RCC 7860 (cell line): ENCODE data around the gene IGFLR1.
A peak's percentile ranks its signal among the peaks of the same experiment; 100 is the strongest.
"Not testable (repeated sequence)": the region's sequence is repeated elsewhere in the genome, so short reads cannot be mapped to it uniquely, and the experiment has no call there.

Source experiments
- DNase-seq: peaks from one replicate; pipeline ENCODE4 v3.0.0-alpha.2; 2015; ENCODE audit warnings: low spot score
- FAIRE-seq: peaks from 2 replicates; lab custom pipeline; 2012; peaks lifted over from hg19 to GRCh38; lab: Jason Lieb, UNC

The IGFLR1 gene

GRCh38 chr19:35725216-35725861, 16.9 kb downstream of the IGFLR1 start:
- DNase-seq (no peak), FAIRE-seq (no peak)

GRCh38 chr19:35724560-35724959, 17.7 kb downstream of the IGFLR1 start:
- no peak for FAIRE-seq
- DNase-seq = no peak

DNA sequence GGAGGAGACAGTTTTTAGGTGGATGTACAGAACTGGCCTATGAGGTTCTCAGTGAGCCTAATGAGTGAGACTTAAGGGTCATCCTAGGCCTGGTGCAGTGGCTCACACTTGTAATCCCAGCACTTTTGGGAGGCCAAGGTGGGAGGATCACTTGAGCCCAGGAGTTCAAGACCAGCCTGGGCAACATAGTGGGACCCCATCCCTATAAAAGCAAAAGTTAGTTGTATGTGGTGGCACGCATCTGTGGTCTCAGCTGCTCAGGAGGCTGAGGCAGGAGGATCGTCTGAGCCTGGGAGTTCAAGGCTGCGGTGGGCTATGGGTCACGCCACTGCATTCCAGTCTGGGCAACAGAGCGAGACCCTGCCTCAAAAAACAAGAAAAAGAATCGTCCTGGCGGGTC, 18.1 kb downstream of the IGFLR1 start:
- DNase-seq, FAIRE-seq: not testable (repeated sequence)

- FAIRE-seq = no peak
- DNase-seq = no peak
Measured at GRCh38 chr19:35723671-35724070, 18.6 kb downstream of the IGFLR1 start.

- FAIRE-seq = no peak
- DNase-seq = no peak
Measured at GRCh38 chr19:35722897-35723296, 19.4 kb downstream of the IGFLR1 start.

- DNase-seq (no peak), FAIRE-seq (no peak)
Measured at GRCh38 chr19:35722461-35722860, 19.8 kb downstream of the IGFLR1 start.

DNA sequence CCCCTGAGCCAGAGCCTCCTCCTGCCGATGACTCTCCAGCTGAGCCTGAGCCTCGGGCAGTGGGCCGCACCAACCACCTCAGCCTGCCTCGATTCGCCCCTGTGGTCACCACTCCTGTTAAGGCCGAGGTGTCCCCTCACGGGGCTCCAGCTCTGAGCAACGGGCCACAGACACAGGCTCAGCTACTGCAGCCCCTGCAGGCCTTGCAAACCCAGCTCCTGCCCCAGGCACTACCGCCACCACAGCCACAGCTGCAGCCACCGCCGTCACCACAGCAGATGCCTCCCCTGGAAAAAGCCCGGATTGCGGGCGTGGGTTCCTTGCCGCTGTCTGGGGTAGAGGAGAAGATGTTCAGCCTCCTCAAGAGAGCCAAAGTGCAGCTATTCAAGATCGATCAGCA, 20.9 kb downstream of the IGFLR1 start:
- DNase-seq (no peak), FAIRE-seq (no peak)

GRCh38 chr19:35720648-35721047, 21.6 kb downstream of the IGFLR1 start:
- FAIRE-seq = no peak
- DNase-seq = no peak

DNA sequence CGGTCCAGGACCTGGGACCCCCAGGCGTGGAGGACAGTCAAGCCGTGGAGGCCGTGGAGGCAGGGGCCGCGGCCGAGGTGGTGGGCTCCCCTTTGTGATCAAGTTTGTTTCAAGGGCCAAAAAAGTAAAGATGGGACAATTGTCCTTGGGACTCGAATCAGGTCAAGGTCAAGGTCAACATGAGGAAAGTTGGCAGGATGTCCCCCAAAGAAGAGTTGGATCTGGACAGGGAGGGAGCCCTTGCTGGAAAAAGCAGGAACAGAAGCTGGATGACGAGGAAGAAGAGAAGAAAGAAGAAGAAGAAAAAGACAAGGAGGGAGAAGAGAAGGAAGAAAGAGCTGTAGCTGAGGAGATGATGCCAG, 22.1 kb downstream of the IGFLR1 start:
- no peak for DNase-seq
- no peak for FAIRE-seq

GRCh38 chr19:35719402-35720162, 22.7 kb downstream of the IGFLR1 start:
- FAIRE-seq (no peak), DNase-seq (no peak)

DNA sequence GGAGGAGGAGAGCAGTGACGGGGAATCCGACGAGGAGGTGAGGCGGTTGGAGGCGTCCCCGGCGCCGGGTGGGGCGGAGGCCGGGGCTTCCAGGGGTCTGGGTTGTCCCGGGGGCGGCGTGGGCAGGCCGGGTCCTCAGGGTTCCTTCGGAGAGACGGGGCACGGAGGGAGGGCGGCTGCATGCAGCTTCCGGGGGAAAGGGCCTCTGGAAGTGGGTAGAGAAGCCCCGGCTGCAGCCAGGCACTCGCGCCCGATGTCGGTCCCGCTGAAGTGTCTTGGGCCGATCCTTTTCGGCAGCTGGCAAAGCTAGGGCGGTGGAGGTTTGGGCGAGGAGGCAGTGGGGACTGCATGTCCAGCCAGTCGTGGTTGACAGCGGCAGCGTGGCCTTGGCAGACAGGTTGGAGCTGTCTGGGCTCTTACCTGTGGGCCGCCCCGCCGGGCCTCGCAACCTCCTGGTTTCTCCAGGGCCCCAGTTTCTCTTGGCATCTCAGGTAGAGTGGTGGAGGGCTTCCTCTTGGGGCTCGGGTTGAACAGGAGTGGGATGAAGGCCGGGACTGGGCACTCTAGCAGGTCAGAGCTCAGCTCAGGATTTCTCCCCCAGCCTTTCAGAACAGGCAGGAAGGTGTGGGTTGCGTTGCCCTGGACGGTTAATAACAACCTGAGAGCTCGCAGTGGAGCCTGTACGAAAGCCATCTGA, 23.8 kb downstream of the IGFLR1 start:
- DNase-seq (no peak), FAIRE-seq (no peak)

GRCh38 chr19:35717665-35718344, 24.4 kb downstream of the IGFLR1 start, which contains the start of gene KMT2B:
Gene KMT2B, plus strand, starts transcription at chr19:35718003. Its CDS starts 16 bp downstream, at chr19:35718019.
- no peak for FAIRE-seq
- DNase-seq = peak; percentile 87

GRCh38 chr19:35716801-35717664, 25.2 kb downstream of the IGFLR1 start:
- FAIRE-seq = no peak
- DNase-seq = peak; percentile 79

DNA sequence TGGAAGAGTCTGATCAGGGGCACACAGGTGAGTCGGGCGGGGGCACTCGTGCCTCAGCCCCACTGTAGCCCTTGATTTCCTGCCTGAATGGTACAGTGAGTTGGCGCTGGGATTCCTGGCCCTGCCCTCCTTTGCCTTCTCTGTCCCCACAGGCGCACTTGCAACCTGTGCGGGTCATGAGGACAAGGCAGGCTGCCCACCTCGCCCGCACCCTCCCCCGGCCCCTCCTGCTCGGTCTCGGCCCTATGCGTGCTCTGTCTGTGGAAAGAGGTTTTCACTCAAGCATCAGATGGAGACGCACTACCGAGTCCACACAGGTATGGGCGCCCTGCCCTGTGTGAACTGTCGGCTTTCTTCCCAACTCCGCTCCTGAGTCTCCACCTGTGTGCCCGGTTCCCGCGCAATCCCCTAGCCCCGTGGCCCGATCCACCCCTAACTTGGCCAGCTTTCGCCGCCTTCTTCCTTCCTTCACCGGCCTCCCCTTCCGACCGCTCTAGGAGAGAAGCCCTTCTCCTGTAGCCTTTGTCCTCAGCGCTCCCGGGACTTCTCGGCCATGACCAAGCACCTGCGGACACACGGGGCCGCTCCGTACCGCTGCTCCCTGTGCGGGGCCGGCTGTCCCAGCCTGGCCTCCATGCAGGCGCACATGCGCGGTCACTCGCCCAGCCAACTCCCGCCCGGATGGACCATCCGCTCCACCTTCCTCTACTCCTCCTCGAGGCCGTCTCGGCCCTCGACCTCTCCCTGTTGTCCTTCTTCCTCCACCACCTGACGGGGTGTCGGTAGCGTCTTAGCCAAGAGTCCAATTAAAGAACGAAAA, 26.1 kb downstream of the IGFLR1 start:
- FAIRE-seq (no peak), DNase-seq (peak; percentile 3)

DNA sequence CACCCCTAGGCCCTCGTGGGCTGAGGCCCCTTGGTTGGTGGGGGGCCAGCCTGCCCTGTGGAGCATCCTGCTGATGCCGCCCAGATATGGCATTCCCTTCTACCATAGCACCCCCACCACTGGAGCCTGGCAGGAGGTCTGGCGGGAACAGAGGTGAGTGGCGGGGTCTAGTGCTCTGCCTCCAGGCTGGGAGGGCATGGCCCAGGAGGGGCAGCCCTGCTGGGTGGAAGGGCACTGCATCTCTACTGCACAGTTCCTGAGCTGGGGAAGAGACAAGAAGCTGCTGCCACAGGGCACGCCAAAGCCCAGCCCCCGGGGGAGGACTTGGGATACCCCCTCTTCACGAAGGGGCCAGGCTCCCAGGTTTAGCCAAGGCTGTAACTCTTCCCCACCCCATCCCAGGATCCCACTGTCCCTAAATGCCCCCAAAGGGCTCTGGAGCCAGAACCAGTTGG, 26.9 kb downstream of the IGFLR1 start:
- no peak for FAIRE-seq
- no peak for DNase-seq

DNA sequence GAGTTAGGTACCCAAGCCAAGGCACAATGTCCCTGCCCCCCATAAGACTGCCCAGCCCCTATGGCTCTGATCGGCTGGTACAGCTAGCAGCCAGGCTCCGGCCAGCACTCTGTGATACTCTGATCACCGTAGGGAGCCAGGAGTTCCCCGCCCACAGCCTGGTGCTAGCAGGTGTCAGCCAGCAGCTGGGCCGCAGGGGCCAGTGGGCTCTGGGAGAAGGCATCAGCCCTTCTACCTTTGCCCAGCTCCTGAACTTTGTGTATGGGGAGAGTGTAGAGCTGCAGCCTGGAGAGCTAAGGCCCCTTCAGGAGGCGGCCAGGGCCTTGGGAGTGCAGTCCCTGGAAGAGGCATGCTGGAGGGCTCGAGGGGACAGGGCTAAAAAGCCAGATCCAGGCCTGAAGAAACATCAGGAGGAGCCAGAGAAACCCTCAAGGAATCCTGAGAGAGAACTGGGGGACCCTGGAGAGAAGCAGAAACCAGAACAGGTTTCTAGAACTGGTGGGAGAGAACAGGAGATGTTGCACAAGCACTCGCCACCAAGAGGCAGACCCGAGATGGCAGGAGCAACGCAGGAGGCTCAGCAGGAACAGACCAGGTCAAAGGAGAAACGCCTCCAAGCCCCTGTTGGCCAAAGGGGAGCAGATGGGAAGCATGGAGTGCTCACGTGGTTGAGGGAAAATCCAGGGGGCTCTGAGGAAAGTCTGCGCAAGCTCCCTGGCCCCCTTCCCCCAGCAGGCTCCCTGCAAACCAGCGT, 27.5 kb downstream of the IGFLR1 start:
- FAIRE-seq (no peak), DNase-seq (no peak)

- no peak for FAIRE-seq
- DNase-seq = no peak
Measured at GRCh38 chr19:35713904-35714495, 28.3 kb downstream of the IGFLR1 start.

GRCh38 chr19:35713506-35713850, 28.8 kb downstream of the IGFLR1 start:
- DNase-seq = no peak
- FAIRE-seq = no peak
